HepG2 (cell line): ENCODE results near the gene LRRC55. TPM values are rescaled to one million over a fixed set of nuclear protein-coding genes. Genes with fewer than 3 reads are reported as not detected.

ENCODE experiments used
- ATAC-seq: fragments of 200-7000 bp; cut with Tn5 transposase; 3 replicates; pipeline ENCODE4 v1.9.1; 2020; ENCODE audit warnings: mild to moderate bottlenecking, moderate library complexity
- BruUV-seq: library from RNA; stranded (reverse); fragments of 400-500 nt; replicated peaks from 2 replicates; lab custom pipeline; 2021; lab: Mats Ljungman, UMichigan
- CTCF ChIA-PET: fragments of 300-600 bp; formaldehyde crosslinking; extraction: SDS; loops from one replicate; lab custom pipeline; 2021; ENCODE audit warnings: low total read pairs, inconsistent platforms, low intra/inter-chr PET ratio; lab: Yijun Ruan, JAX
- POLR2A ChIA-PET: fragments of 350-600 bp; sonication (Branson Sonifier 250); formaldehyde crosslinking; loops from one replicate; lab custom pipeline; 2020; ENCODE audit warnings: antibody characterized with exemption, inconsistent platforms; lab: Yijun Ruan, JAX
- DNase-seq: peaks from one replicate; pipeline ENCODE4 v3.0.0-alpha.2; 2015; ENCODE audit warnings: low spot score
- FAIRE-seq: peaks from 3 replicates; lab custom pipeline; 2011; peaks lifted over from hg19 to GRCh38; lab: Jason Lieb, UNC
- H2AFZ ChIP-seq: one replicate; pipeline ENCODE4 v1.6.1; 2011; ENCODE audit warnings: low read length, inconsistent platforms
- H3K27ac ChIP-seq: fragments of 300-600 bp; 3 replicates; pipeline ENCODE4 v1.8.0; 2011; ENCODE audit warnings: mixed run types, mild to moderate bottlenecking, mixed read lengths, low read length, inconsistent platforms; ENCODE audit not compliant: insufficient read depth; ENCODE audit errors: extremely low read length
- H3K27me3 ChIP-seq, 2 experiments: fragments of 200-600 bp in 1 of 2; 2 replicates in 1 of 2; 3 replicates in 1 of 2; pipeline versions ENCODE4 v1.6.0 to v1.8.0; 2011; ENCODE audit warnings: low read length in 2 of 2, mild to moderate bottlenecking in 2 of 2, moderate library complexity in 2 of 2, inconsistent platforms in 1 of 2; ENCODE audit not compliant: insufficient read depth in 2 of 2, control insufficient read depth in 1 of 2
- H3K36me3 ChIP-seq, 2 experiments: fragments of 200-600 bp in 1 of 2; replicated peaks in 1 of 2; 2 replicates in 1 of 2; 3 replicates in 1 of 2; pipeline versions ENCODE4 v1.5.1 to v1.8.0; 2011; ENCODE audit warnings: low read length in 2 of 2, inconsistent platforms in 1 of 2; ENCODE audit not compliant: insufficient read depth in 2 of 2, control insufficient read depth in 1 of 2
- H3K4me1 ChIP-seq: 2 replicates; pipeline ENCODE4 v1.5.1; 2012; ENCODE audit warnings: low read length, inconsistent platforms; ENCODE audit not compliant: insufficient read depth
- H3K4me2 ChIP-seq: 2 replicates; pipeline ENCODE4 v1.6.0; 2011; ENCODE audit warnings: low read depth, low read length, inconsistent platforms
- H3K4me3 ChIP-seq, 3 experiments: fragments of 200-600 bp in 1 of 3; sonication (generic), shearing (Covaris generic) in 1 of 3; replicated peaks in 1 of 3; 2 replicates each; pipeline ENCODE4 v1.5.1; 2011 to 2016; ENCODE audit warnings: low read length in 3 of 3, inconsistent platforms in 2 of 3, low read depth in 2 of 3, mild to moderate bottlenecking in 2 of 3, control low read depth in 1 of 3, mixed read lengths in 1 of 3; ENCODE audit not compliant: insufficient read depth in 1 of 3
- H3K79me2 ChIP-seq: one replicate; pipeline ENCODE4 v1.6.1; 2011; ENCODE audit warnings: low read length, inconsistent platforms; ENCODE audit not compliant: insufficient read depth
- H3K9ac ChIP-seq: 2 replicates; pipeline ENCODE4 v1.6.0; 2011; ENCODE audit warnings: mild to moderate bottlenecking, low read depth, low read length, inconsistent platforms; ENCODE audit not compliant: insufficient read depth
- H3K9me3 ChIP-seq: 2 replicates; pipeline ENCODE4 v1.5.1; 2012; ENCODE audit warnings: mild to moderate bottlenecking, low read length
- H4K20me1 ChIP-seq: 2 replicates; pipeline ENCODE4 v1.6.0; 2011; ENCODE audit warnings: inconsistent platforms, mild to moderate bottlenecking, low read length, moderate library complexity; ENCODE audit not compliant: insufficient read depth
- AGO2 ChIP-seq: fragments of 200-400 bp; formaldehyde crosslinking; optimal IDR thresholded peaks from 2 replicates; pipeline ENCODE3; 2017; ENCODE audit warnings: mild to moderate bottlenecking, low read depth, low read length, moderate library complexity
- ARNT2 ChIP-seq: sonication (generic); formaldehyde crosslinking; IDR thresholded peaks from 2 replicates; pipeline ENCODE4 v1.8.0; 2022; ENCODE audit warnings: mild to moderate bottlenecking, low read depth, missing genetic modification reagents, moderate library complexity
- GATAD2A ChIP-seq: IDR thresholded peaks from 2 replicates; pipeline ENCODE4 v1.6.1; 2016
- GFI1 ChIP-seq: sonication (generic); formaldehyde crosslinking; IDR thresholded peaks from 2 replicates; pipeline ENCODE4 v1.5.0; 2020; ENCODE audit warnings: missing genetic modification reagents, mild to moderate bottlenecking, borderline replicate concordance
- MTA3 ChIP-seq: sonication (generic); formaldehyde crosslinking; IDR thresholded peaks from 2 replicates; pipeline ENCODE4 v1.4.0; 2020; ENCODE audit warnings: missing genetic modification reagents
- SMARCC2 ChIP-seq: fragments of 450-650 bp; IDR thresholded peaks from 2 replicates; pipeline ENCODE4 v1.6.1; 2017; ENCODE audit warnings: antibody characterized with exemption, mild to moderate bottlenecking
- SRSF1 ChIP-seq: fragments of 200-400 bp; formaldehyde crosslinking; optimal IDR thresholded peaks from 2 replicates; pipeline ENCODE3; 2017; ENCODE audit warnings: mild to moderate bottlenecking, low read depth, low read length, moderate library complexity
- ZNF468 ChIP-seq: sonication (generic); formaldehyde crosslinking; IDR thresholded peaks from 2 replicates; pipeline ENCODE4 v1.8.0; 2022; ENCODE audit warnings: mild to moderate bottlenecking, moderate library complexity, missing genetic modification reagents
- ZNF768 ChIP-seq: sonication (generic); formaldehyde crosslinking; IDR thresholded peaks from 2 replicates; pipeline ENCODE4 v1.4.0; 2020; ENCODE audit warnings: missing genetic modification reagents
- ZNF773 ChIP-seq: sonication (generic); formaldehyde crosslinking; IDR thresholded peaks from 2 replicates; pipeline ENCODE4 v1.4.0; 2020; ENCODE audit warnings: missing genetic modification reagents, borderline replicate concordance
- WGBS: methylation state at CpG from one replicate; pipeline ENCODE4 v1.1.6; 2017; ENCODE audit warnings: low lambda C conversion rate; 5-methylcytosine and 5-hydroxymethylcytosine counted together
- in situ Hi-C: cut with HindIII; loops from 2 replicates; pipeline ENCODE4 v1.10.0; 2017; ENCODE audit warnings: low pct_unique_long_range_greater_than_20kb; ENCODE audit not compliant: extremely low pct_ligation_motif_present
- intact Hi-C: fragments of 100-400 bp; cut with micrococcal nuclease; formaldehyde crosslinking; loops from one replicate; pipeline ENCODE4 v1.10.0; 2022; ENCODE audit not compliant: unreplicated experiment
- polyA plus RNA-seq, 8 experiments: library from polyadenylated mRNA; depleted of rRNA in 3 of 8; stranded (reverse) in 7 of 8; unstranded in 1 of 8; fragments of >200 nt; fragmentation: Illumina TruSeq in 4 of 8; extraction: Trizol in 4 of 8; gene quantifications; 2 replicates each; pipeline versions ENCODE4 v1.2.1 to v1.2.3, GENCODE V29; 2011 to 2016; ENCODE audit warnings: low read depth in 4 of 8, missing spikeins in 1 of 8, mixed read lengths in 1 of 8; ENCODE audit not compliant: insufficient read depth in 1 of 8
- total RNA-seq, 5 experiments: library from RNA; depleted of rRNA; stranded (reverse); fragments of >200 nt; fragmentation: Illumina TruSeq; extraction: Trizol; gene quantifications; 2 replicates each; pipeline ENCODE4 v1.2.3, GENCODE V29; 2016; ENCODE audit warnings: low read depth in 1 of 5

LRRC55 gene
- total and polyA plus RNA-seq, 2 of the 13 experiments (the other 11 are each of a cell fraction or from before 2014, with no cell fraction given): not detected

- FAIRE-seq: no peak
- TF ChIP-seq SRSF1: no peak
- no peak for TF ChIP-seq GATAD2A
- no peak for TF ChIP-seq MTA3
- TF ChIP-seq SMARCC2: no peak
- TF ChIP-seq, all 625 proteins: peak for 0
- no TSS peak for BruUV-seq
- POLR2A ChIA-PET: no interaction called here
- H3K4me2 ChIP-seq: no peak overlapping the region
- H3K36me3 ChIP-seq: no peaks in the 10 kb centered on the region
- intact Hi-C loops: no loop called here
- ATAC-seq (no peak), DNase-seq (no peak)
- no peaks in the 10 kb centered on the region for H3K4me1 ChIP-seq
- H3K9me3 ChIP-seq: no peaks in the 10 kb centered on the region
- CTCF ChIA-PET: no interaction called here
- H3K4me3 ChIP-seq: no peak overlapping the region
- under 1% methylated on average over 3 of the region's 3 CpGs for WGBS
- no peaks in the 10 kb centered on the region for H4K20me1 ChIP-seq
- 0 out of 5 replicates have a peak, but pooled peaks cover 0 to 4% of the 10 kb centered on the region in 2 experiments for H3K27me3 ChIP-seq
- in situ Hi-C loops: no loop called here
- H3K79me2 ChIP-seq: no peaks in the 10 kb centered on the region
- H3K27ac ChIP-seq: no peak overlapping the region
- no peak overlapping the region for H2AFZ ChIP-seq
- H3K9ac ChIP-seq: no peak overlapping the region
Measured at GRCh38 chr11:57223601-57224000, 41.8 kb downstream of the LRRC55 start.

- DNase-seq (no peak), FAIRE-seq (no peak), ATAC-seq (no peak)
- no TSS peak for BruUV-seq
- ChIA-PET CTCF (no interaction called here), POLR2A (no interaction called here)
- H3K9ac ChIP-seq: no peak overlapping the region
- no peak overlapping the region for H3K4me3 ChIP-seq
- TF ChIP-seq ARNT2 (no peak), GFI1 (no peak), ZNF773 (CRISPR knock-in tag) (no peak), AGO2 (no peak), ZNF468 (CRISPR knock-in tag) (no peak), ZNF768 (CRISPR knock-in tag) (no peak)
- intact Hi-C loops (no loop called here), in situ Hi-C loops (no loop called here)
- no peaks in the 10 kb centered on the region for H4K20me1 ChIP-seq
- no peaks in the 10 kb centered on the region for H3K79me2 ChIP-seq
- H3K27me3 ChIP-seq: 0 out of 5 replicates have a peak, but pooled peaks cover 0 to 4% of the 10 kb centered on the region in 2 experiments
- no peak overlapping the region for H2AFZ ChIP-seq
- WGBS: 0% methylated on average over 2 of the region's 2 CpGs
- H3K4me1 ChIP-seq: no peaks in the 10 kb centered on the region
- H3K4me2 ChIP-seq: no peak overlapping the region
- no peaks in the 10 kb centered on the region for H3K9me3 ChIP-seq
- no peak overlapping the region for H3K27ac ChIP-seq
- no peaks in the 10 kb centered on the region for H3K36me3 ChIP-seq
Measured at GRCh38 chr11:57224128-57224527, 42.4 kb downstream of the LRRC55 start.
